Measurements from ENCODE around the gene GALNT10. TPM values are rescaled to one million over a fixed set of nuclear protein-coding genes. Genes with fewer than 3 reads are reported as not detected.

Gene GALNT10
- total RNA-seq, 4 donors from 2014 or later: 11.6 to 16.3 (median 14.8) TPM

- no peaks in the 10 kb centered on the region for H3K9me3 ChIP-seq
- DNase-seq (ENCODE audit: low spot score in 2 of 2): no peak
- H3K27me3 ChIP-seq: no peaks in the 10 kb centered on the region
- H3K4me1 ChIP-seq: peaks cover 3% of the 10 kb centered on the region
- 96% methylated on average over 4 of the region's 4 CpGs for WGBS
- H3K36me3 ChIP-seq: peaks cover 10% of the 10 kb centered on the region
- TF ChIP-seq POLR2AphosphoS5 (IDR thresholded peaks at IDR 0.05): no peak
- no peak for TF ChIP-seq POLR2A (IDR thresholded peaks at IDR 0.05)
- no peak overlapping the region for H3K27ac ChIP-seq
- no peak overlapping the region for H3K4me3 ChIP-seq
These were observed 109.8 kb downstream of the GALNT10 start for GRCh38 chr5:154300207-154300883.

GRCh38 chr5:154301726-154302125, 111.2 kb downstream of the GALNT10 start:
- DNase-seq (ENCODE audit: low spot score in 2 of 2): no peak
- H3K4me1 ChIP-seq: peaks cover 1% of the 10 kb centered on the region
- TF ChIP-seq EP300 (IDR thresholded peaks at IDR 0.05) (no peak), POLR2AphosphoS5 (IDR thresholded peaks at IDR 0.05) (no peak), POLR2A (IDR thresholded peaks at IDR 0.05) (no peak)
- H3K4me3 ChIP-seq: no peak overlapping the region
- no peak overlapping the region for H3K27ac ChIP-seq
- no peaks in the 10 kb centered on the region for H3K27me3 ChIP-seq
- no peaks in the 10 kb centered on the region for H3K9me3 ChIP-seq
- 85% methylated on average over 3 of the region's 3 CpGs for WGBS
- peaks cover 10% of the 10 kb centered on the region for H3K36me3 ChIP-seq

- Histone ChIP-seq H3K9me3 (no peaks in the 10 kb centered on the region), H3K4me3 (no peak overlapping the region), H3K36me3 (peaks cover 10% of the 10 kb centered on the region), H3K4me1 (no peaks in the 10 kb centered on the region), H3K27ac (no peak overlapping the region), H3K27me3 (no peaks in the 10 kb centered on the region)
- 60% methylated on average over 5 of the region's 5 CpGs for WGBS
- TF ChIP-seq POLR2AphosphoS5 (IDR thresholded peaks at IDR 0.05): no peak
- TF ChIP-seq EP300 (IDR thresholded peaks at IDR 0.05): no peak
- TF ChIP-seq, protein P1, sequence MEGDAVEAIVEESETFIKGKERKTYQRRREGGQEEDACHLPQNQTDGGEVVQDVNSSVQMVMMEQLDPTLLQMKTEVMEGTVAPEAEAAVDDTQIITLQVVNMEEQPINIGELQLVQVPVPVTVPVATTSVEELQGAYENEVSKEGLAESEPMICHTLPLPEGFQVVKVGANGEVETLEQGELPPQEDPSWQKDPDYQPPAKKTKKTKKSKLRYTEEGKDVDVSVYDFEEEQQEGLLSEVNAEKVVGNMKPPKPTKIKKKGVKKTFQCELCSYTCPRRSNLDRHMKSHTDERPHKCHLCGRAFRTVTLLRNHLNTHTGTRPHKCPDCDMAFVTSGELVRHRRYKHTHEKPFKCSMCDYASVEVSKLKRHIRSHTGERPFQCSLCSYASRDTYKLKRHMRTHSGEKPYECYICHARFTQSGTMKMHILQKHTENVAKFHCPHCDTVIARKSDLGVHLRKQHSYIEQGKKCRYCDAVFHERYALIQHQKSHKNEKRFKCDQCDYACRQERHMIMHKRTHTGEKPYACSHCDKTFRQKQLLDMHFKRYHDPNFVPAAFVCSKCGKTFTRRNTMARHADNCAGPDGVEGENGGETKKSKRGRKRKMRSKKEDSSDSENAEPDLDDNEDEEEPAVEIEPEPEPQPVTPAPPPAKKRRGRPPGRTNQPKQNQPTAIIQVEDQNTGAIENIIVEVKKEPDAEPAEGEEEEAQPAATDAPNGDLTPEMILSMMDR (IDR thresholded peaks at IDR 0.05): no peak
- TF ChIP-seq POLR2A (IDR thresholded peaks at IDR 0.05): no peak
- DNase-seq (ENCODE audit: low spot score in 2 of 2): no peak
These were observed 111.6 kb downstream of the GALNT10 start for GRCh38 chr5:154302161-154302560.

- Histone ChIP-seq H3K36me3 (peaks cover 5% of the 10 kb centered on the region), H3K4me1 (no peaks in the 10 kb centered on the region), H3K27me3 (no peaks in the 10 kb centered on the region), H3K4me3 (no peak overlapping the region), H3K27ac (no peak overlapping the region), H3K9me3 (no peaks in the 10 kb centered on the region)
- TF ChIP-seq POLR2AphosphoS5 (IDR thresholded peaks at IDR 0.05) (no peak), POLR2A (IDR thresholded peaks at IDR 0.05) (no peak), EP300 (IDR thresholded peaks at IDR 0.05) (no peak)
- TF ChIP-seq, protein P1 (IDR thresholded peaks at IDR 0.05): no peak
- no peak for DNase-seq (ENCODE audit: low spot score in 2 of 2)
- WGBS: 95% methylated on average over 1 of the region's 1 CpG
These were observed 112.6 kb downstream of the GALNT10 start for GRCh38 chr5:154303133-154303532.

DNA sequence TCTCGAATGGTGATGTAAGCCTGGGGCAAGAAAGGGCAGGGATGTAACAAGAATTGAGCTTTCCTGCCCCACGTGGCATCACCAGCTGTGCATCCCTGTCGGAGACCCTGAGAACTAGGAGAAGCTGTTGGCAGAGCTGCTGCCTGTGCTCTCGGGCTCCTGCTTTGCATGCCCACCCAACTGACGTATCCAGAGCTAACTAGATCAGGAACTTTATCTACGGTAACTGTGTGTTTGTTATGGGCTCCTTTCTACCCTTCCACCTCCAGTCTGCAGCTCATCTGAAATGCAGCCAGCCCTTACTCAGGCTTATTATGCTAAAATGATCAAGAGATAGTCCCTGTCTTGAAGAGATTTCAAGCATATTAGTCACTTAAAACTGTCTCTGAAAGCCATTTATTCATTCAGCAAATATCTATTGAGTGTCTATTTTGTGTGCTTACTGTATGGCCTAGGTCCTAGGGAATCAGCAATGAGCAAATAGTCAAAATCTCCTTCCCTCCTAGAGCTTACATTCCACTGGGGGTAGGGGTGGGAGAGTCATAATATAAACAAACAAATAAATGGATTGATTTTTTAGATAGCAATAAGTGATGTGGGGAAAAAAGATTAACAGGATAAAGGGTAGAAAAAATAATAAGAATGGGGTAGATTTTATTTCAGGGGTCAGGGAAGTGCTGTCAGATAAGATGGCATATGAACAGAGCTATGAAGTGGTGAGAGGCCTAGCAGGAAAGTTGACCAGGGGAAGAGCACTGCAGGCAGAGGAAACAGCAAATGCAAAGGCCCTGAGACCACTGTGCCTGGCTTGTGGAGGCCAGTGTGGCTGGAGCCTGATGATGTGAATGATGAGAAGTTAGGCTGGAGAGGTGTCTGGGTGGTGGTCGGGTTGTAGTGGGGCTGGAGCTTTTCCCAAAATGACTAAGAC, 118.2 kb downstream of the GALNT10 start:
- Histone ChIP-seq H3K9me3 (no peaks in the 10 kb centered on the region), H3K36me3 (no peaks in the 10 kb centered on the region), H3K27me3 (no peaks in the 10 kb centered on the region), H3K4me1 (no peaks in the 10 kb centered on the region), H3K27ac (no peak overlapping the region), H3K4me3 (no peak overlapping the region)
- TF ChIP-seq, protein P1 (IDR thresholded peaks at IDR 0.05): no peak
- TF ChIP-seq POLR2A (IDR thresholded peaks at IDR 0.05) (no peak), POLR2AphosphoS5 (IDR thresholded peaks at IDR 0.05) (no peak), EP300 (IDR thresholded peaks at IDR 0.05) (no peak)
- 66% methylated on average over 7 of the region's 7 CpGs for WGBS
- no peak for DNase-seq (ENCODE audit: low spot score in 2 of 2)

DNA sequence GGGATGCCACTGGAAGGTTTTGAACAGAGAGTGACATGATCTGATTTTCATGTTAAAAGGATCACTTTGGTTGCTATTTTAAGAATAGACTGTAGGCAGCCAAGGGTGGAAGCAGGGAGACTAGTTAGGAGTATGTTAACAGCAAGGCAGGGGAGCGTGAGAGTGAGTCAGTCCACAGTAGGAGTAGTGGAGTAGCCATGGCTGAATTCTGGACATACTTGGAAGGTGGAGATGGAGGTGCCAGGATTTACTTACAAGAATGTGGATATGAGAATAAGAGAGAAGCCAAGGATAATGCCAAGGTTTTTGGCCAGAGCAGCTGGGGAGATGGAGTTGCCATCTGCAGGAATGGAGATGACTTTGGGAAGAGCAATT, 118.8 kb downstream of the GALNT10 start:
- DNase-seq (ENCODE audit: low spot score in 2 of 2): no peak
- Histone ChIP-seq H3K36me3 (no peaks in the 10 kb centered on the region), H3K27ac (no peak overlapping the region), H3K9me3 (no peaks in the 10 kb centered on the region), H3K27me3 (no peaks in the 10 kb centered on the region), H3K4me3 (no peak overlapping the region), H3K4me1 (no peaks in the 10 kb centered on the region)
- WGBS: 96% methylated on average over 1 of the region's 1 CpG
- no peak for TF ChIP-seq POLR2A (IDR thresholded peaks at IDR 0.05)
- TF ChIP-seq POLR2AphosphoS5 (IDR thresholded peaks at IDR 0.05): no peak

Measured in suprapubic skin (tissue), 4 donors.